Esophagus muscularis mucosa (tissue), 4 donors: Measurements from ENCODE around the gene TAF3.

Experiments
- EP300 ChIP-seq: sonication (generic); formaldehyde crosslinking; IDR thresholded peaks from one replicate; pipeline ENCODE4 v1.6.1; 2017; ENCODE audit warnings: antibody characterized with exemption
- POLR2A ChIP-seq: fragments of 450-650 bp; IDR thresholded peaks from one replicate; pipeline ENCODE4 v1.6.1; 2017; ENCODE audit warnings: antibody characterized with exemption, moderate library complexity, mild to moderate bottlenecking, low read depth
- TF ChIP-seq, protein P1 (sequence below), 3 experiments: fragments of 200-600 bp in 2 of 3; fragments of 450-650 bp in 1 of 3; sonication (generic) in 2 of 3; IDR thresholded peaks; one replicate each; pipeline ENCODE4 v1.5.1; 2017 to 2019; ENCODE audit warnings: antibody characterized with exemption in 3 of 3, mild to moderate bottlenecking in 2 of 3, moderate library complexity in 1 of 3

DNA sequence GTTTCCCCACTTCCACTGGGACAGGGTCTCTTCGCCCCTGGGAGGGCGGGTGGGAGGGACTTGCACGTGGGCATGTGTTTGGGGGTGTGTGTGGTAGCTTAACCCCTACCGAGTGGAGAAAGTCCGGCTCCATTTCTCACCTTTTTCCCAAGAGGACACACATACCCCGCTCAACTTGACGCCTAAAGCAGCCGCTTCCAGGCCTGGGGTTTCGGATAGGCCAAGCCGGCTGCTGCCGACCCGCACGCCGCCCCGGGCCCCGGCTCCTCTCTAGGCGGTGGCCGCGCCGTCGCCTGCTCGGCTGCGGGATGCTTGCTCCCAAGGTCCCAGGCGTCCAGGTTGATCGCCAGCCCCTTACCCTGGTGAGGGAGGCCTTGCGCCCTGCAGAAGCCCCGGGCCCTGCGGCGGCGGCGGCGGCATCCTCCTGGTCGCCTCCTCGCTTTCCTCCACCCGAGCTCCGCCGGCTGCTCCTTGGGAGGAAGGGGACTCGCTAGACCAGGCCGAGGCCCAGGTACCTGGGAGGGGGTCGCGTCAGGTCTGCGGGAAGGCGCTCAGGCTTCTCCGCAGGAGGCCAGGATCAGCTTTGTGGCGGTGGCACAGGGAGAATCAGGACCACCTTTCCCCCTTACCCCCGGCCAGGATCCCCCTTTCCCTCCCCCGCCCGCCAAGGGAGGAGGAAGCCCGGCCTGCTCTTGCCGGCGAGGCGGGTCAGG, 233.0 kb downstream of the TAF3 start:
- TF ChIP-seq, protein P1, sequence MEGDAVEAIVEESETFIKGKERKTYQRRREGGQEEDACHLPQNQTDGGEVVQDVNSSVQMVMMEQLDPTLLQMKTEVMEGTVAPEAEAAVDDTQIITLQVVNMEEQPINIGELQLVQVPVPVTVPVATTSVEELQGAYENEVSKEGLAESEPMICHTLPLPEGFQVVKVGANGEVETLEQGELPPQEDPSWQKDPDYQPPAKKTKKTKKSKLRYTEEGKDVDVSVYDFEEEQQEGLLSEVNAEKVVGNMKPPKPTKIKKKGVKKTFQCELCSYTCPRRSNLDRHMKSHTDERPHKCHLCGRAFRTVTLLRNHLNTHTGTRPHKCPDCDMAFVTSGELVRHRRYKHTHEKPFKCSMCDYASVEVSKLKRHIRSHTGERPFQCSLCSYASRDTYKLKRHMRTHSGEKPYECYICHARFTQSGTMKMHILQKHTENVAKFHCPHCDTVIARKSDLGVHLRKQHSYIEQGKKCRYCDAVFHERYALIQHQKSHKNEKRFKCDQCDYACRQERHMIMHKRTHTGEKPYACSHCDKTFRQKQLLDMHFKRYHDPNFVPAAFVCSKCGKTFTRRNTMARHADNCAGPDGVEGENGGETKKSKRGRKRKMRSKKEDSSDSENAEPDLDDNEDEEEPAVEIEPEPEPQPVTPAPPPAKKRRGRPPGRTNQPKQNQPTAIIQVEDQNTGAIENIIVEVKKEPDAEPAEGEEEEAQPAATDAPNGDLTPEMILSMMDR (IDR thresholded peaks at IDR 0.05): no peak
- TF ChIP-seq POLR2A: no peak
- no peak for TF ChIP-seq EP300
